Ishikawa (cell line): ENCODE data around the gene TSPEAR.

Experiments
- CEBPB ChIP-seq: IDR thresholded peaks from 2 replicates; pipeline ENCODE4 v1.6.1; 2012
- EGR1 ChIP-seq: IDR thresholded peaks from 2 replicates; pipeline ENCODE4 v1.6.1; 2012
- EP300 ChIP-seq: IDR thresholded peaks from 2 replicates; pipeline ENCODE4 v1.6.1; 2012; ENCODE audit warnings: borderline replicate concordance
- FOXM1 ChIP-seq: IDR thresholded peaks from 2 replicates; pipeline ENCODE4 v1.6.1; 2012; ENCODE audit warnings: low read depth, borderline replicate concordance
- NFIC ChIP-seq: IDR thresholded peaks from 2 replicates; pipeline ENCODE4 v1.6.1; 2012
- TAF1 ChIP-seq: IDR thresholded peaks from 2 replicates; pipeline ENCODE4 v1.6.1; 2012; ENCODE audit warnings: low read depth, mild to moderate bottlenecking
- TCF12 ChIP-seq: IDR thresholded peaks from 2 replicates; pipeline ENCODE4 v1.6.1; 2012; ENCODE audit warnings: low read depth
- YY1 ChIP-seq: IDR thresholded peaks from 2 replicates; pipeline ENCODE4 v1.6.1; 2012; ENCODE audit warnings: low read depth
- ZBTB7A ChIP-seq: IDR thresholded peaks from 2 replicates; pipeline ENCODE4 v1.6.1; 2012; ENCODE audit warnings: low read depth
- TF ChIP-seq, protein P1 (sequence below): IDR thresholded peaks from 2 replicates; pipeline ENCODE4 v1.6.1; 2012
- TF ChIP-seq, protein P2 (sequence below): IDR thresholded peaks from 2 replicates; pipeline ENCODE4 v1.6.1; 2012; ENCODE audit warnings: low read depth, mild to moderate bottlenecking

DNA sequence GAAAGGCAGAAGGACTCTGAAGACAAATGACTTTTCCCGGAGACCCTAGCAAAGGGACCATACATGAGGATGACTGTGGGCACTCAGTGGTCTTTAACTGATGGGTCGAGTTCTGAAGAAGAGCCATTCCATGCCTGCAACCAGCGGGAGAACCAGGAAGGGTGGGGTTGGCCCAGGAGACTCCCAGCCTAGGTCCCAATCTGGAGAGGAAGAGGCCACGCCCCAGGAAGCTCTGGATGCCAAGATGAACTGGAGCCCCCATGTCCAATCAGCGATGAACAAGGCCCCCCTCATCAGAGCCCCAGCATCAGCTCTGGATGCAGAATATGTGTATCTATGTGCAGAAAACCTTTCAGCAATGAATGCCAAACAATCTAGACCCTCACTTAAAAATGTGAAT is 70.6 kb downstream of the TSPEAR start:
- TF ChIP-seq FOXM1 (no peak), EGR1 (no peak), EP300 (no peak), CEBPB (no peak), TAF1 (no peak), YY1 (no peak), NFIC (no peak), ZBTB7A (no peak), TCF12 (no peak)
- TF ChIP-seq, protein P1, sequence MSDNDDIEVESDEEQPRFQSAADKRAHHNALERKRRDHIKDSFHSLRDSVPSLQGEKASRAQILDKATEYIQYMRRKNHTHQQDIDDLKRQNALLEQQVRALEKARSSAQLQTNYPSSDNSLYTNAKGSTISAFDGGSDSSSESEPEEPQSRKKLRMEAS = no peak
- TF ChIP-seq, protein P2, sequence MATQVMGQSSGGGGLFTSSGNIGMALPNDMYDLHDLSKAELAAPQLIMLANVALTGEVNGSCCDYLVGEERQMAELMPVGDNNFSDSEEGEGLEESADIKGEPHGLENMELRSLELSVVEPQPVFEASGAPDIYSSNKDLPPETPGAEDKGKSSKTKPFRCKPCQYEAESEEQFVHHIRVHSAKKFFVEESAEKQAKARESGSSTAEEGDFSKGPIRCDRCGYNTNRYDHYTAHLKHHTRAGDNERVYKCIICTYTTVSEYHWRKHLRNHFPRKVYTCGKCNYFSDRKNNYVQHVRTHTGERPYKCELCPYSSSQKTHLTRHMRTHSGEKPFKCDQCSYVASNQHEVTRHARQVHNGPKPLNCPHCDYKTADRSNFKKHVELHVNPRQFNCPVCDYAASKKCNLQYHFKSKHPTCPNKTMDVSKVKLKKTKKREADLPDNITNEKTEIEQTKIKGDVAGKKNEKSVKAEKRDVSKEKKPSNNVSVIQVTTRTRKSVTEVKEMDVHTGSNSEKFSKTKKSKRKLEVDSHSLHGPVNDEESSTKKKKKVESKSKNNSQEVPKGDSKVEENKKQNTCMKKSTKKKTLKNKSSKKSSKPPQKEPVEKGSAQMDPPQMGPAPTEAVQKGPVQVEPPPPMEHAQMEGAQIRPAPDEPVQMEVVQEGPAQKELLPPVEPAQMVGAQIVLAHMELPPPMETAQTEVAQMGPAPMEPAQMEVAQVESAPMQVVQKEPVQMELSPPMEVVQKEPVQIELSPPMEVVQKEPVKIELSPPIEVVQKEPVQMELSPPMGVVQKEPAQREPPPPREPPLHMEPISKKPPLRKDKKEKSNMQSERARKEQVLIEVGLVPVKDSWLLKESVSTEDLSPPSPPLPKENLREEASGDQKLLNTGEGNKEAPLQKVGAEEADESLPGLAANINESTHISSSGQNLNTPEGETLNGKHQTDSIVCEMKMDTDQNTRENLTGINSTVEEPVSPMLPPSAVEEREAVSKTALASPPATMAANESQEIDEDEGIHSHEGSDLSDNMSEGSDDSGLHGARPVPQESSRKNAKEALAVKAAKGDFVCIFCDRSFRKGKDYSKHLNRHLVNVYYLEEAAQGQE = no peak
